GM20431 (cell line): ENCODE measurements around the gene FOXA3.
"Not testable (repeated sequence)": the region's sequence is repeated elsewhere in the genome, so short reads cannot be mapped to it uniquely, and the experiment has no call there.

Experiments
- in situ Hi-C: fragments of 300-500 bp; cut with MseI, MboI; formaldehyde crosslinking; loops from one replicate; pipeline ENCODE4 v1.15.0; 2020; ENCODE audit warnings: low sequenced_read_pairs; ENCODE audit not compliant: unreplicated experiment

FOXA3 gene

DNA sequence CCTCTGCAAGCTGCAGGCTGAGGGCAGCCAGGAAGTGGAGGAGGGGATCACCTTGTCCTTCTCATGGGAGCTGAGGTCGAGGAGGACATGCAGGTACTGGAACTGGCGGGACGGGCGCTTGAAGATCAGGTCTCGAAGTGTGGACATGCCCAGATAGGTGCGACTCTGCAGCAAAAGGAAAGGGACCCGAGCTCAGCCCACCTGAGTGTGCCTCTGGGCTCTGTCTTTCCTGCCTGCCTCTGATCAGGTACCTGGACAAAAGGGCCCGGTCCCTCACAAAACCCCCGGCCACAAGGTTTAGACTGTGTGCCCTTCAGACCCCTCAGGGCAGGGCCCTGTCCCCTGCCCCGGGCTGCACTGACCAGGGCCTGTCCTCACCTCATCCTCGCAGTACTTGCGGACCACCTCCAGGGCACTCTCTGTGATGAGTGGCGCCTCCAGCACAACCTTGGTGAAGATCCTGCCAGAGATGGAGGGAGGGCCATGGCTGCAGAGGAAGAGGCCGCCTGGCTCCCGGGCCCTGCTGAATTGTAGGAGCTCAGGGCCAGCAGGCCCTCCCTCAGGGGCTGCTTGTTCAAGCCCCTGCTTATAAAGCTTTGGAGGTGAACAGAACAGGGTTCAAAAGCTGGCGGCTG, 36.5 kb upstream of the FOXA3 start:
- in situ Hi-C loops = no loop called here

- in situ Hi-C loops = no loop called here
Measured at GRCh38 chr19:45828523-45828922, 35.6 kb upstream of the FOXA3 start.

- in situ Hi-C loops = no loop called here
Measured at GRCh38 chr19:45828945-45829344, 35.2 kb upstream of the FOXA3 start.

GRCh38 chr19:45834970-45835369, 29.2 kb upstream of the FOXA3 start:
- in situ Hi-C loops = no loop called here

- in situ Hi-C loops = no loop called here
Measured at GRCh38 chr19:45842198-45842597, 21.9 kb upstream of the FOXA3 start.

DNA sequence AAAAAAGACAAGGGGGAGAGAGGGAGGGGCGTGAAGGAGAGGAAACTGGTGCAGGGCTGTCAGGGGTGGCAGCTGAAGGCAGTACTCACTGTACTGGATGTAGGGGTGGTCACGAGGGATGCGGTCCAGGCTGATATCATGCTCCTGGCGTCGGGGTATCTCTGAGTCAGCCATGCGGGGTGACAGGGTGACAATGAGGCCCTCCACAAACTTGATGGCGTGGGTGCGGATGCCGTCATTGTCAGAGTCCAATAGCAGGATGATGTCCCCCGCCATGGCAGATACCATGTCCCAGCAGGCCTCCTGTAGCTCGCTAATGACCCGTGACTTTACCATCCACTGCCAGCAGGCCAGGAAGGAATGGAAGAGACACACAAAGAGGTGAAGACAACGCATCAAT, 16.5 kb upstream of the FOXA3 start:
- in situ Hi-C loops = no loop called here

DNA sequence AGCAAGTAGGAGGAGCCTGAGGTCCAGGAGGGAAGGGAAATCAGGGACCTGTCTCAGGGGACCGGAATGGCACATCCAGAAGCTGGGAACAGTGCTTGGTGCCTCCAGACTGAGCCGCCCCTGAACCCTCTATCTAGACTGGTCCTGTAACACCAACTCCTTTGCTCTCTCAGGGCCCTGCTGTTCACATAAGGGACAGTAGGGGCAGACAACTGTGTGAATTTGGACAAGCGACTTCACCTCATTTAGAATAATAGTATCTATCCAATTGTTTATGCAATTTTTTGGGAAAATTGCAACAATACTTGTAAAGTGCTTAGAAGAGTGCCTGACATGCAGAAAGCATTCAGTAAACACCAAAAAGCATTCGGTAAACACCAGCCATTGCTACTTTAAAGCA, 15.2 kb upstream of the FOXA3 start:
- in situ Hi-C loops = no loop called here

GRCh38 chr19:45852145-45852750, 11.9 kb upstream of the FOXA3 start:
- in situ Hi-C loops = no loop called here

DNA sequence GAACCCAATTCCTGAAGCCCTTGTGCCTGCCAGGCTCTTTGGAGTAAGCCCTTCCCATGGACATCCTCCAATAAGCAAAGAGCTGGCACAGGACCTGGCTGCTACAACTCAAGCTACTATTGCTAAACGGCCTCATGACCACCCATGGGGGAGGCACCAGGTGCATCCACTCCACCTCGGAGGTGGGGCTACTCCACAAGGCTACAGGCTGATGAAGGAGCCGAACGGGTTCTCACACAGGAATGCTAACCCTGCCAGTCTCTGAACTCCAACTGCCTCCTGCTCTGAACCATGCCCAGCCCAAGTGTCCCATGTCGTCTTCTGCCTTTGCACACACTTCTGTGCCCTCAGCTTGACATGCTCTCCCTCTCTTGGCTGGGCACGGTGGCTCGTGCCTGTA, 11.1 kb upstream of the FOXA3 start:
- in situ Hi-C loops = no loop called here

GRCh38 chr19:45854167-45854778, 9.9 kb upstream of the FOXA3 start:
- in situ Hi-C loops = no loop called here

GRCh38 chr19:45860359-45861259, 3.5 kb upstream of the FOXA3 start:
- in situ Hi-C loops = no loop called here

GRCh38 chr19:45862271-45862563, 1.9 kb upstream of the FOXA3 start:
- in situ Hi-C loops = no loop called here

DNA sequence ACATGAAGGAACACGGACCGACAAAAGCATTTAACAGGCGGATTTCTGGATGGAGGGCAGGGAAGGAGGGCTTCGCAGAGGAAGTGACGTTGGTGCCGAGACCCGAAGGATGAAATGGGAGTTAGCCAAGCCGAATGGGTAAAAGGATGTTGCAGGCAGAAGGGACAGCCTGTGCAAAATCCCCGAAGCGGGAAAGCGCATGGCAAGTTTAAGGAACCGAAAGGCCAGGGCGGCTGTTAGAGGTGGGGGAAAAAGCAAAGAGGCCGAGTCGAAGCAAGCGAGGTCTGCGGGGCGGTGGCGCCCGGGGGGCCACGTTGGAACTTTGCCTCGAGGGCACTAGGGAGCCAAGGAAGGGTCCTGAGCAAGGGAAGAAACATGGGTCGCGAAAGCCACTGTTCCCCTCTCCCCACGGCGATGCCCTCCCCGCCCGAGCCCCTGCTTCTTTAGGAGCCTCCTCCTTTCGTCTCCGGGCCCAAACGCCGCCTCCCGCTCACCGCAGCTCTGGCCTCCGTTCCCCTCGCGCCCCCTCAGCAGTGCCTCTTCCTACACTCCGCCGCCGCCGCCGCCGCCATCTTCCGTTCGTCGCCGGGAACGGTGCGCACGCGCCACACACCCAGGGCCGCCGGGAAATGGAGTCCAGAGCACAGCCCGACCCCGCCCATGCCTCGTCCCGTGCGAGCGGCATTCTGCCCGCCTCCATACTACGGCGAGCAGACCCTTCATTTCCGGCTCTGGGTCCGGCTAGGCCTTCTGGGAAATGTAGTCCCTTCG, 1.4 kb upstream of the FOXA3 start, which contains the start of gene SYMPK:
Gene SYMPK (minus strand): TSS at position 584 of the 771 bp plus-strand sequence. CDS start 8,652 bp downstream, outside the sequence.
- in situ Hi-C loops = no loop called here

DNA sequence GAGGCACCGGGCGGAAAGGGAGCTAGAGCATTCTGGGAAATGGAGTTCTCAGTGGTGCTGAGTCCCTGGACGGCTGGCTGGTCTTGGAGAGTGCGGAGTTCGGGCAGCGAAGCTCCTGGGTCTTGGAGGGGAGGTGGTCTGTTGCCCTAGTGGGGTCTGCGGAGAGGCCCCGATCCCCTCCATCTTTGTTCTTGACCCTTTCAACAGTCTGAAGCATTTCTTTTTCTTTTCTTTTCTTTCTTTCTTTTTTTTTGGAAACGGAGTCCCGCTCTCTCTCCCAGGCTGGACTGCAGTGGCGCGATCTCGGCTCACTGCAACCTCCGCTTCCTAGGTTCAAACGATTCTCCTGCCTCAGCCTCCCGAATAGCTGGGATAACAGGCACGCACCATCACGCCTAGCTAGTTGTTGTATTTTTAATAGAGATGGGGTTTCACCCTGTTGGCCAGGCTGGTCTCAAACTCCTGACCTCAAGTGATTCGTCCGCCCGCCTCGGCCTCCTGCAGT, 739 bp upstream of the FOXA3 start:
- in situ Hi-C loops = no loop called here

- in situ Hi-C loops = no loop called here
Measured at GRCh38 chr19:45864629-45865082, 530 bp downstream of the FOXA3 start.

DNA sequence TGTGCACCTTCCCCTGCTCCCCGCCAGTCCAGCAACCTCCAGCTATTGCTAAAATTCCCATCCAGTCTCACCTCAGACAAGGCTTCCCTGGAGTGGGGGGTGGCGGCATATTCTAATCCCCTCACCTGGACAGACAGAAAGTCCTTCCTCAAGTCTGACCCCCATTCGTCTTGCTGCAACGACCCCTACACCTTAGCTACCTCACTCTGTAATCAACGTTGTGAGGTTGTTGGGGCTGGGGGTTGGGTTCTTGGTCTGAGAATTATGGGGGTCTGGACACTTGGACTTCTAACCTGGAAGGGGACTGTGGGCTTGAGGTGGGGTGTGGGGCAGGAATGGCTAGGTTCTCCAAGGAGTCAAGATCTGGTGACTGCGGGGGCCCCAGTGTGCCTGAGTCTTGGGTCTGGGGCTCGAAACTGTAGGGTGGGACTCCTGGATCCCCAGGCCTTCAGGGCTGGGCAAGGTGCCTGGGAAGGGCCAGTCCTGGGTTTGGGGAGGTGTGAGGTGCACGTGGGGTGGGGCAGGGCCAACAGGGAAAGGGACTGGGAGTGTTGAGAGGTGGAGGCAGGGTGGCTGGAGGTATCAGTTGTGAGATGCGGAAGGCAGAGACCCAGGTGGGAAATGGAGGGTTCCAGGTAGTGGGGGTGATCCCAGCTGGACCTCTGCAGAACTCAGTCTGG, 1.3 kb downstream of the FOXA3 start:
- in situ Hi-C loops = no loop called here

DNA sequence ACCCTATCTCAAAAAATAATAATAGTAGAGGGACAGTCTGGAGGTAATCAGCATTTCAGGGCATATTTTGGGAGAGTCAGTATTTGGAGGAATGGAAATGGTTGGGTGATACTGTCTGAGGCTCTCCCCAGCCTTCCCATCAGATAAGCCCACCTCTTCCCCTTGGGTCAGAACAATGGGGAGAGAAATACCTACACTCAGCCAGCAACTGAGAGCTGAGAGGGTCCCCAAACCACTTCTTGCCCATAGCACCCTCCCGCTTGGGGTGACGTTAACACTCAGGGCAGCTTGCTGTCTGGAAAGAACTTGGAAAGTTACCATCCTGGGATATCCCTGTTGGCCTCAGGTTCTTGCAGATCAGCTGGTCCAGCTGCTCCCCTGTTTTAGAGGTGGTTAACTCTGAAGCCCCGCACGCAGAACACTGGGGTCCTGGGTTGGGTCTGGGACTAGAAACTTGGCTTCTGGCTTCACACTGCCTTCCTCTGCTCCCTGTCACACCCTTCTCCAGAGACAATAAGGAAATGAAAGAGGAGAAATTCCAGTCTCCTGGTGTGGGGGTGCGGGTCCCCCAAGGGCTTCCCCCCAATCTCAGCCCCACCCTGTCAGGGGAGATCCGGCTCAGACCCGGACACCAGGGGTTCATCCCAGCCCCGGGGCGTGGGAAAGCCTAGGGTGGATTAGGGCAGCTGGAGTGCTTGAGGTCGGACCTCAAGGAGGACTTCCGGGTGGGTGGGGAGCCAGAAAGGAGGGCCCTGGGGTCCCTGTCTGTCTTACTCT, 2.5 kb downstream of the FOXA3 start:
- in situ Hi-C loops = no loop called here

- in situ Hi-C loops = not testable (repeated sequence)
Measured at GRCh38 chr19:45867241-45867640, 3.1 kb downstream of the FOXA3 start.

GRCh38 chr19:45870798-45871197, 6.7 kb downstream of the FOXA3 start:
- in situ Hi-C loops = no loop called here
